ENCODE data around the gene ARID1B.
A peak's percentile ranks its signal among the peaks of the same experiment; 100 is the strongest.

The ARID1B gene

GRCh38 chr6:156826290-156826955 lies 49.2 kb downstream of the ARID1B start:
- no peak for DNase-seq (ENCODE audit: low spot score)

GRCh38 chr6:156827382-156827781 lies 50.2 kb downstream of the ARID1B start:
- DNase-seq (ENCODE audit: low spot score), result peak; percentile 19

- peak; percentile 87 for DNase-seq (ENCODE audit: low spot score)
These were observed 51.1 kb downstream of the ARID1B start for GRCh38 chr6:156828280-156828703.

- DNase-seq (ENCODE audit: low spot score), result no peak
These were observed 52.9 kb downstream of the ARID1B start for GRCh38 chr6:156830126-156830525.

GRCh38 chr6:156832231-156832647 lies 55.1 kb downstream of the ARID1B start:
- peak; percentile 42 for DNase-seq (ENCODE audit: low spot score)

- no peak for DNase-seq (ENCODE audit: low spot score)
These were observed 55.5 kb downstream of the ARID1B start for GRCh38 chr6:156832669-156833068.

- DNase-seq (ENCODE audit: low spot score), result no peak
These were observed 56.6 kb downstream of the ARID1B start for GRCh38 chr6:156833755-156834154.

- DNase-seq (ENCODE audit: low spot score), result no peak
These were observed 62.0 kb downstream of the ARID1B start for GRCh38 chr6:156839129-156839528.

GRCh38 chr6:156839591-156840001 lies 62.4 kb downstream of the ARID1B start:
- no peak for DNase-seq (ENCODE audit: low spot score)

GRCh38 chr6:156840136-156840535 lies 63.0 kb downstream of the ARID1B start:
- no peak for DNase-seq (ENCODE audit: low spot score)

- no peak for DNase-seq (ENCODE audit: low spot score)
These were observed 63.4 kb downstream of the ARID1B start for GRCh38 chr6:156840606-156841005.

- DNase-seq (ENCODE audit: low spot score), result no peak
These were observed 64.3 kb downstream of the ARID1B start for GRCh38 chr6:156841508-156841907.

- DNase-seq (ENCODE audit: low spot score), result no peak
These were observed 65.5 kb downstream of the ARID1B start for GRCh38 chr6:156842598-156843250.

GRCh38 chr6:156844089-156844488 lies 66.9 kb downstream of the ARID1B start:
- DNase-seq (ENCODE audit: low spot score), result no peak

GRCh38 chr6:156845454-156846155 lies 68.4 kb downstream of the ARID1B start:
- no peak for DNase-seq (ENCODE audit: low spot score)

- DNase-seq (ENCODE audit: low spot score), result no peak
These were observed 69.8 kb downstream of the ARID1B start for GRCh38 chr6:156846845-156847599.

- DNase-seq (ENCODE audit: low spot score), result no peak
These were observed 70.9 kb downstream of the ARID1B start for GRCh38 chr6:156848123-156848522.

- DNase-seq (ENCODE audit: low spot score), result no peak
These were observed 71.4 kb downstream of the ARID1B start for GRCh38 chr6:156848533-156848932.

GRCh38 chr6:156849806-156850205 lies 72.6 kb downstream of the ARID1B start:
- no peak for DNase-seq (ENCODE audit: low spot score)

- no peak for DNase-seq (ENCODE audit: low spot score)
These were observed 73.2 kb downstream of the ARID1B start for GRCh38 chr6:156850353-156850752.

- DNase-seq (ENCODE audit: low spot score), result no peak
These were observed 74.3 kb downstream of the ARID1B start for GRCh38 chr6:156851454-156851921.

- DNase-seq (ENCODE audit: low spot score), result no peak
These were observed 75.1 kb downstream of the ARID1B start for GRCh38 chr6:156852147-156852857.
